NCI-H2029 (cell line): ENCODE results near the gene PIK3R1.

Experiments
- DNase-seq: peaks from one replicate; lab custom pipeline; 2025; lab: John Stamatoyannopoulos, UW

PIK3R1 gene

GRCh38 chr5:68215208-68215897 lies at the start of gene PIK3R1:
PIK3R1 (plus strand) TSS chr5:68215756; CDS start chr5:68226676, 10,920 bp downstream.
- peak; percentile 93 for DNase-seq

GRCh38 chr5:68167195-68167651 lies 48.3 kb upstream of the PIK3R1 start:
- DNase-seq = no peak

- no peak for DNase-seq
Measured at GRCh38 chr5:68169903-68170302, 45.7 kb upstream of the PIK3R1 start.

- no peak for DNase-seq
Measured at GRCh38 chr5:68170826-68171558, 44.6 kb upstream of the PIK3R1 start.

- DNase-seq = no peak
Measured at GRCh38 chr5:68172314-68172713, 43.2 kb upstream of the PIK3R1 start.

- no peak for DNase-seq
Measured at GRCh38 chr5:68173007-68173406, 42.5 kb upstream of the PIK3R1 start.

GRCh38 chr5:68176253-68176652 lies 39.3 kb upstream of the PIK3R1 start:
- DNase-seq = no peak

GRCh38 chr5:68176802-68177479 lies 38.6 kb upstream of the PIK3R1 start:
- no peak for DNase-seq

GRCh38 chr5:68177676-68178075 lies 37.9 kb upstream of the PIK3R1 start:
- no peak for DNase-seq

- DNase-seq = no peak
Measured at GRCh38 chr5:68178579-68178978, 37.0 kb upstream of the PIK3R1 start.

- no peak for DNase-seq
Measured at GRCh38 chr5:68180121-68181038, 35.2 kb upstream of the PIK3R1 start.

- no peak for DNase-seq
Measured at GRCh38 chr5:68181039-68181599, 34.4 kb upstream of the PIK3R1 start.

- DNase-seq = no peak
Measured at GRCh38 chr5:68182094-68182493, 33.5 kb upstream of the PIK3R1 start.

GRCh38 chr5:68182534-68182933 lies 33.0 kb upstream of the PIK3R1 start:
- no peak for DNase-seq

- peak; percentile 19 for DNase-seq
Measured at GRCh38 chr5:68187268-68188055, 28.1 kb upstream of the PIK3R1 start.

GRCh38 chr5:68189171-68189570 lies 26.4 kb upstream of the PIK3R1 start:
- DNase-seq = no peak

GRCh38 chr5:68189613-68190012 lies 25.9 kb upstream of the PIK3R1 start:
- DNase-seq = peak; percentile 27

- no peak for DNase-seq
Measured at GRCh38 chr5:68190619-68191018, 24.9 kb upstream of the PIK3R1 start.

- no peak for DNase-seq
Measured at GRCh38 chr5:68191083-68191791, 24.3 kb upstream of the PIK3R1 start.

GRCh38 chr5:68192679-68193060 lies 22.9 kb upstream of the PIK3R1 start:
- no peak for DNase-seq
